Body of pancreas (tissue), 4 donors: ENCODE data around the gene MAB21L4.

Experiments
- POLR2A ChIP-seq, 3 donors: fragments of 450-650 bp; IDR thresholded peaks; one replicate each; pipeline ENCODE4 v1.6.1; 2016; ENCODE audit warnings: antibody characterized with exemption in 3 of 3, mild to moderate bottlenecking in 2 of 3
- TF ChIP-seq, protein P1 (sequence below), 7 experiments: fragments of 450-650 bp in 4 of 7; fragments of 200-600 bp in 3 of 7; sonication (generic) in 3 of 7; IDR thresholded peaks; one replicate each; pipeline ENCODE4 v1.5.1; 2016 to 2019; ENCODE audit warnings: antibody characterized with exemption in 7 of 7

DNA sequence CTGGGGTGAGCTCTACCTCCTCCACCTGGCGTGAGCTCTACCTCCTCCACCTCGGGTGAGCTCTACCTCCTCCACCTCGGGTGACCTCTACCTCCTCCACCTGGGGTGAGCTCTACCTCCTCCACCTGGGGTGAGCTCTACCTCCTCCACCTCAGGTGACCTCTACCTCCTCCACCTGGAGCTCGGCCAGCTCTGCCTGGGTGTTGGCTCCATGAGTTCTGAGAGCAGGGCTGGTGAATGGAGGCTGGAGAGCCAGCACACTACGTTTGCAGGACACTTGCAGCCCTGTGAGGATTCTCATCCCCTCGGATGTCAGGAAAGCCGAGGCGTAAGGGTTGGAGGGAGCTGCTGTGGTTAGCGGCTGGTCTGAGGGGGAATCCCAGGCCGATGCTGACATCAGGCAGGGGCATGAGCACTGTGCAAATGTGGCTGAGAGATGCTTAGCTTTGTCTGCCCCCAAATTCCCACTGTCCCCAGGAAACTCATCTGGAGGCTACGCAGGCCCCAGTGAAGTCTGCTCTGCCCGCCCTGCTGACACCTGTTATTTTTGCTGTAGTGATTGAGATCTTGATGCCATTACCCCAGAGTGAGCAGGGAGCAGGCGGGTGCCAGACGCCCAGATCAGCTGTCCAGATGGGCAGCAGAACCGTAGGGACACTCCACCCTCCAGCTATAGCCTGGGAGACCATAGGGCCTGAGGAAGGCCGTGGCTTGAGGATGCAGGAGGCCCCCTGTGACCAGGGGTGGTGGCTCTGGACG, 13.4 kb upstream of the MAB21L4 start:
- TF ChIP-seq, protein P1, sequence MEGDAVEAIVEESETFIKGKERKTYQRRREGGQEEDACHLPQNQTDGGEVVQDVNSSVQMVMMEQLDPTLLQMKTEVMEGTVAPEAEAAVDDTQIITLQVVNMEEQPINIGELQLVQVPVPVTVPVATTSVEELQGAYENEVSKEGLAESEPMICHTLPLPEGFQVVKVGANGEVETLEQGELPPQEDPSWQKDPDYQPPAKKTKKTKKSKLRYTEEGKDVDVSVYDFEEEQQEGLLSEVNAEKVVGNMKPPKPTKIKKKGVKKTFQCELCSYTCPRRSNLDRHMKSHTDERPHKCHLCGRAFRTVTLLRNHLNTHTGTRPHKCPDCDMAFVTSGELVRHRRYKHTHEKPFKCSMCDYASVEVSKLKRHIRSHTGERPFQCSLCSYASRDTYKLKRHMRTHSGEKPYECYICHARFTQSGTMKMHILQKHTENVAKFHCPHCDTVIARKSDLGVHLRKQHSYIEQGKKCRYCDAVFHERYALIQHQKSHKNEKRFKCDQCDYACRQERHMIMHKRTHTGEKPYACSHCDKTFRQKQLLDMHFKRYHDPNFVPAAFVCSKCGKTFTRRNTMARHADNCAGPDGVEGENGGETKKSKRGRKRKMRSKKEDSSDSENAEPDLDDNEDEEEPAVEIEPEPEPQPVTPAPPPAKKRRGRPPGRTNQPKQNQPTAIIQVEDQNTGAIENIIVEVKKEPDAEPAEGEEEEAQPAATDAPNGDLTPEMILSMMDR (IDR thresholded peaks at IDR 0.05): no peak
- TF ChIP-seq POLR2A (IDR thresholded peaks at IDR 0.05): no peak
